H1 (cell line): ENCODE measurements around the gene TMEM132A. TPM values are rescaled to one million over a fixed set of nuclear protein-coding genes. Genes with fewer than 3 reads are reported as not detected.

ENCODE experiments used
- CTCF ChIA-PET: fragments of 300-600 bp; sonication (Branson Sonifier 250); formaldehyde crosslinking; loops from one replicate; lab custom pipeline; 2021; ENCODE audit not compliant: partially characterized antibody; lab: Charles Lee
- POLR2A ChIA-PET: fragments of 300-600 bp; sonication (Branson Sonifier 250); formaldehyde crosslinking; loops from one replicate; lab custom pipeline; 2021; ENCODE audit warnings: inconsistent platforms; ENCODE audit not compliant: partially characterized antibody; lab: Charles Lee
- DNase-seq, 2 experiments: peaks; one replicate each; pipeline versions ENCODE4 v3.0.0 to v3.0.0-alpha.2; 2010 to 2022; ENCODE audit warnings: low spot score in 2 of 2, low read depth in 1 of 2, mixed read lengths in 1 of 2
- FAIRE-seq: peaks from 2 replicates; lab custom pipeline; 2011; peaks lifted over from hg19 to GRCh38; lab: Jason Lieb, UNC
- H2AFZ ChIP-seq: 2 replicates; pipeline ENCODE4 v1.8.1; 2012; ENCODE audit warnings: low read length, inconsistent platforms
- H2AK5ac ChIP-seq: 2 replicates; pipeline ENCODE4 v1.6.1; 2013; ENCODE audit warnings: low read depth, low read length
- H2BK120ac ChIP-seq: replicated peaks from 2 replicates; pipeline ENCODE3; 2013; ENCODE audit warnings: low read depth, low read length, inconsistent platforms
- H2BK12ac ChIP-seq: 2 replicates; pipeline ENCODE4 v1.6.1; 2013; ENCODE audit warnings: low read depth, low read length
- H2BK15ac ChIP-seq: 2 replicates; pipeline ENCODE4 v1.6.1; 2013; ENCODE audit warnings: low read length
- H2BK20ac ChIP-seq: 2 replicates; pipeline ENCODE4 v1.6.1; 2013; ENCODE audit warnings: low read length
- H2BK5ac ChIP-seq: 2 replicates; pipeline ENCODE4 v1.6.1; 2013; ENCODE audit warnings: low read depth, low read length
- H3K14ac ChIP-seq: 2 replicates; pipeline ENCODE4 v1.6.1; 2013; ENCODE audit warnings: inconsistent platforms; ENCODE audit not compliant: insufficient read length
- H3K18ac ChIP-seq: 2 replicates; pipeline ENCODE4 v1.6.1; 2013; ENCODE audit warnings: low read length; ENCODE audit errors: extremely low read depth
- H3K23ac ChIP-seq: 2 replicates; pipeline ENCODE4 v1.6.1; 2013; ENCODE audit warnings: inconsistent platforms; ENCODE audit not compliant: insufficient read length
- H3K23me2 ChIP-seq: 2 replicates; pipeline ENCODE4 v1.6.1; 2013; ENCODE audit warnings: low read depth, low read length
- H3K27ac ChIP-seq: 2 replicates; pipeline ENCODE4 v1.6.1; 2011; ENCODE audit warnings: low read depth, low read length, inconsistent platforms
- H3K27me3 ChIP-seq, 4 experiments: replicated peaks in 1 of 4; 1 replicate in 1 of 4; 2 replicates in 3 of 4; pipeline versions ENCODE4 v1.6.1 to v1.8.1; 2011 to 2013; ENCODE audit warnings: low read length in 3 of 4, mild to moderate bottlenecking in 3 of 4, inconsistent platforms in 2 of 4, mixed read lengths in 2 of 4, moderate library complexity in 1 of 4; ENCODE audit not compliant: control insufficient read depth in 3 of 4, insufficient read depth in 3 of 4; ENCODE audit errors: extremely low read depth in 1 of 4
- H3K36me3 ChIP-seq, 4 experiments: 2 replicates each; pipeline versions ENCODE4 v1.6.1 to v1.8.1; 2011 to 2013; ENCODE audit warnings: mild to moderate bottlenecking in 4 of 4, low read length in 3 of 4, moderate library complexity in 2 of 4, control low read depth in 1 of 4, inconsistent platforms in 1 of 4; ENCODE audit not compliant: insufficient read depth in 4 of 4, control insufficient read depth in 2 of 4
- H3K4ac ChIP-seq: replicated peaks from 2 replicates; pipeline ENCODE3; 2013; ENCODE audit warnings: low read length, low read depth, mixed read lengths, inconsistent platforms; ENCODE audit not compliant: insufficient read length
- H3K4me1 ChIP-seq, 4 experiments: replicated peaks in 1 of 4; 1 replicate in 1 of 4; 2 replicates in 3 of 4; pipeline versions ENCODE4 v1.6.1 to v1.8.1; 2011 to 2013; ENCODE audit warnings: low read length in 3 of 4, inconsistent platforms in 2 of 4, mixed read lengths in 1 of 4; ENCODE audit not compliant: insufficient read depth in 4 of 4, control insufficient read depth in 3 of 4
- H3K4me2 ChIP-seq, 2 experiments: 2 replicates each; pipeline versions ENCODE4 v1.6.1 to v1.8.1; 2011 to 2013; ENCODE audit warnings: low read depth in 2 of 2, low read length in 2 of 2, control low read depth in 1 of 2, inconsistent platforms in 1 of 2, mild to moderate bottlenecking in 1 of 2; ENCODE audit not compliant: insufficient read depth in 1 of 2
- H3K4me3 ChIP-seq, 4 experiments: fragments of 200-600, 300-600 bp in 1 of 4; sonication (generic), shearing (Covaris generic), sonication (Bioruptor Twin) in 1 of 4; 2 replicates each; pipeline versions ENCODE4 v1.5.1 to v1.8.1; 2011 to 2016; ENCODE audit warnings: low read length in 4 of 4, low read depth in 3 of 4, control low read depth in 2 of 4, inconsistent platforms in 2 of 4, mild to moderate bottlenecking in 2 of 4, mixed read lengths in 1 of 4, moderate library complexity in 1 of 4; ENCODE audit not compliant: insufficient read depth in 2 of 4; ENCODE audit errors: extremely low read depth in 1 of 4
- H3K56ac ChIP-seq: replicated peaks from 2 replicates; pipeline ENCODE3; 2013; ENCODE audit warnings: low read depth, mild to moderate bottlenecking, mixed read lengths, low read length, inconsistent platforms; ENCODE audit not compliant: insufficient read length
- H3K79me1 ChIP-seq: 2 replicates; pipeline ENCODE4 v1.6.1; 2013; ENCODE audit warnings: low read depth, low read length, control low read depth
- H3K79me2 ChIP-seq, 2 experiments: 2 replicates each; pipeline versions ENCODE4 v1.6.1 to v1.8.1; 2012 to 2013; ENCODE audit warnings: low read length in 2 of 2, mild to moderate bottlenecking in 2 of 2, inconsistent platforms in 1 of 2; ENCODE audit not compliant: insufficient read depth in 2 of 2, control insufficient read depth in 1 of 2
- H3K9ac ChIP-seq, 4 experiments: replicated peaks in 1 of 4; 1 replicate in 1 of 4; 2 replicates in 3 of 4; pipeline versions ENCODE4 v1.6.1 to v1.8.1; 2011 to 2013; ENCODE audit warnings: low read depth in 3 of 4, low read length in 3 of 4, control low read depth in 2 of 4, mild to moderate bottlenecking in 2 of 4, moderate library complexity in 2 of 4, inconsistent platforms in 1 of 4; ENCODE audit errors: extremely low read depth in 1 of 4
- H3K9me3 ChIP-seq, 2 experiments: 2 replicates each; pipeline versions ENCODE4 v1.6.1 to v1.8.1; 2012 to 2013; ENCODE audit warnings: mild to moderate bottlenecking in 2 of 2, moderate library complexity in 2 of 2, control low read depth in 1 of 2, inconsistent platforms in 1 of 2, low read depth in 1 of 2, low read length in 1 of 2, mixed read lengths in 1 of 2; ENCODE audit not compliant: insufficient read depth in 2 of 2
- H4K20me1 ChIP-seq, 2 experiments: replicated peaks in 1 of 2; 2 replicates each; pipeline versions ENCODE3 to v1.8.1; 2011 to 2013; ENCODE audit warnings: inconsistent platforms in 2 of 2, low read length in 2 of 2, mild to moderate bottlenecking in 1 of 2; ENCODE audit not compliant: insufficient read depth in 2 of 2, control insufficient read depth in 1 of 2
- H4K5ac ChIP-seq: 2 replicates; pipeline ENCODE4 v1.6.1; 2013; ENCODE audit warnings: low read length, low read depth, mixed read lengths, inconsistent platforms; ENCODE audit not compliant: insufficient read length
- H4K8ac ChIP-seq: 2 replicates; pipeline ENCODE4 v1.8.0; 2013; ENCODE audit warnings: mild to moderate bottlenecking, moderate library complexity, low read length, inconsistent platforms; ENCODE audit not compliant: insufficient read depth; ENCODE audit errors: extremely low read depth
- H4K91ac ChIP-seq: replicated peaks from 2 replicates; pipeline ENCODE3; 2013; ENCODE audit warnings: low read length, mixed read lengths, inconsistent platforms; ENCODE audit not compliant: insufficient read length
- ASH2L ChIP-seq: fragments of 200-600, 300-600 bp; sonication (generic); IDR thresholded peaks from one replicate; pipeline ENCODE4 v1.7.1; 2017; ENCODE audit warnings: low read length
- CREB1 ChIP-seq: IDR thresholded peaks from 2 replicates; pipeline ENCODE4 v1.6.1; 2012; ENCODE audit warnings: inconsistent platforms
- EZH2 ChIP-seq: fragments of 200-600 bp; sonication (generic); IDR thresholded peaks from 2 replicates; pipeline ENCODE4 v1.7.1; 2012; ENCODE audit warnings: low read depth, mild to moderate bottlenecking, moderate library complexity, low read length, inconsistent platforms; ENCODE audit not compliant: severe bottlenecking
- HDAC2 ChIP-seq, 2 experiments: fragments of 300-600 bp in 1 of 2; sonication (generic) in 1 of 2; IDR thresholded peaks; 2 replicates each; pipeline ENCODE4 v1.6.1; 2011 to 2012; ENCODE audit warnings: low read depth in 2 of 2, low read length in 2 of 2, mild to moderate bottlenecking in 2 of 2, moderate library complexity in 2 of 2, borderline replicate concordance in 1 of 2, inconsistent platforms in 1 of 2
- SIRT6 ChIP-seq: IDR thresholded peaks from one replicate; pipeline ENCODE4 v1.7.1; 2012; ENCODE audit warnings: low read length, inconsistent platforms
- YY1 ChIP-seq: IDR thresholded peaks from 2 replicates; pipeline ENCODE4 v1.6.1; 2011; ENCODE audit warnings: low read depth, mild to moderate bottlenecking, low read length
- WGBS, 2 experiments: shearing (Covaris generic) in 1 of 2; methylation state at CpG; one replicate each; pipeline versions ENCODE4 v1.1.6 to v1.1.7; 2013 to 2015; ENCODE audit warnings: low lambda C conversion rate in 2 of 2, mixed read lengths in 2 of 2, inconsistent platforms in 1 of 2, low coverage in 1 of 2, missing lambda C conversion rate in 1 of 2; ENCODE audit not compliant: insufficient replicate concordance in 2 of 2, insufficient coverage in 1 of 2, insufficient read length in 1 of 2; ENCODE audit errors: extremely low coverage in 1 of 2, missing lambda C conversion rate in 1 of 2; 5-methylcytosine and 5-hydroxymethylcytosine counted together
- polyA plus RNA-seq, 7 experiments: library from polyadenylated mRNA; depleted of rRNA in 3 of 7; stranded (reverse) in 5 of 7; unstranded in 2 of 7; fragments of >200 nt in 5 of 7; fragments of 200-250 nt in 2 of 7; gene quantifications; 1 replicate in 5 of 7; 2 replicates in 1 of 7; 4 replicates in 1 of 7; pipeline versions ENCODE4 v1.2.1 to v1.2.3, GENCODE V29; 2011 to 2013; ENCODE audit warnings: missing spikeins in 2 of 7, mixed read lengths in 2 of 7
- total RNA-seq: library from RNA; stranded (reverse); fragmentation: NEBNext Ultra II Directional; extraction: Animal tissue kit (Norgen Biotek cat#: 25700); gene quantifications from 2 replicates; pipeline ENCODE4 v1.2.1, GENCODE V29; 2021
- TF ChIP-seq, protein P1 (sequence below), 3 experiments: IDR thresholded peaks; 1 replicate in 2 of 3; 2 replicates in 1 of 3; pipeline versions ENCODE4 v1.5.1 to v1.6.1; 2011; ENCODE audit warnings: low read length in 3 of 3, mild to moderate bottlenecking in 3 of 3, inconsistent platforms in 2 of 3, low read depth in 1 of 3, moderate library complexity in 1 of 3; ENCODE audit not compliant: insufficient read depth in 1 of 3; ENCODE audit errors: control extremely low read depth in 1 of 3

TMEM132A gene
- total and polyA plus RNA-seq, 2 of the 8 experiments (the other 6 are each of a cell fraction or from before 2014, with no cell fraction given): 46.6 to 97.9 TPM

GRCh38 chr11:60954421-60954820 is 30.2 kb downstream of the TMEM132A start:
- no peak overlapping the region for H2BK20ac ChIP-seq
- H3K4me2 ChIP-seq: no peak overlapping the region
- H2BK5ac ChIP-seq: no peak overlapping the region
- no peak overlapping the region for H2BK15ac ChIP-seq
- H3K9me3 ChIP-seq: no peaks in the 10 kb centered on the region
- TF ChIP-seq SIRT6: no peak
- TF ChIP-seq, protein P1, sequence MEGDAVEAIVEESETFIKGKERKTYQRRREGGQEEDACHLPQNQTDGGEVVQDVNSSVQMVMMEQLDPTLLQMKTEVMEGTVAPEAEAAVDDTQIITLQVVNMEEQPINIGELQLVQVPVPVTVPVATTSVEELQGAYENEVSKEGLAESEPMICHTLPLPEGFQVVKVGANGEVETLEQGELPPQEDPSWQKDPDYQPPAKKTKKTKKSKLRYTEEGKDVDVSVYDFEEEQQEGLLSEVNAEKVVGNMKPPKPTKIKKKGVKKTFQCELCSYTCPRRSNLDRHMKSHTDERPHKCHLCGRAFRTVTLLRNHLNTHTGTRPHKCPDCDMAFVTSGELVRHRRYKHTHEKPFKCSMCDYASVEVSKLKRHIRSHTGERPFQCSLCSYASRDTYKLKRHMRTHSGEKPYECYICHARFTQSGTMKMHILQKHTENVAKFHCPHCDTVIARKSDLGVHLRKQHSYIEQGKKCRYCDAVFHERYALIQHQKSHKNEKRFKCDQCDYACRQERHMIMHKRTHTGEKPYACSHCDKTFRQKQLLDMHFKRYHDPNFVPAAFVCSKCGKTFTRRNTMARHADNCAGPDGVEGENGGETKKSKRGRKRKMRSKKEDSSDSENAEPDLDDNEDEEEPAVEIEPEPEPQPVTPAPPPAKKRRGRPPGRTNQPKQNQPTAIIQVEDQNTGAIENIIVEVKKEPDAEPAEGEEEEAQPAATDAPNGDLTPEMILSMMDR (IDR thresholded peaks at IDR 0.05; ENCODE audit: control extremely low read depth in 1 of 3, insufficient read depth in 1 of 3, low read depth in 1 of 3, low read length in 3 of 3): no peak
- TF ChIP-seq HDAC2 (IDR thresholded peaks at IDR 0.05; ENCODE audit: borderline replicate concordance in 1 of 2, low read depth in 2 of 2, low read length in 2 of 2): no peak
- TF ChIP-seq YY1: no peak
- no peak for TF ChIP-seq EZH2
- no peak for TF ChIP-seq CREB1
- no peak for TF ChIP-seq ASH2L
- peaks cover 0 to 15% (median 8%) of the 10 kb centered on the region in 4 experiments; a peak in 4 of 7 replicates for H3K27me3 ChIP-seq
- H3K4me3 ChIP-seq: no peak overlapping the region
- H3K36me3 ChIP-seq: no peaks in the 10 kb centered on the region
- no peaks in the 10 kb centered on the region for H3K79me1 ChIP-seq
- H3K27ac ChIP-seq: no peak overlapping the region
- no peaks in the 10 kb centered on the region for H4K20me1 ChIP-seq
- DNase-seq (no peak), FAIRE-seq (no peak)
- H3K4ac ChIP-seq: no peak overlapping the region
- ChIA-PET POLR2A (interaction anchor here (0.7 to 1.2 kb wide), 2 partner anchors 8 to 30 kb away, joined by 3 read pairs; no protein-coding TSS in a partner anchor), CTCF (interaction anchor here (0.7 to 2.9 kb wide), 5 partner anchors 9 to 137 kb away, joined by 3 to 11 read pairs (median 4); no protein-coding TSS in a partner anchor)
- no peak overlapping the region for H2BK12ac ChIP-seq
- 91% methylated on average over 5 of the region's 5 CpGs; no CpG with 5 or more reads in 1 of the 2 experiments for WGBS, 2 experiments
- no peaks in the 10 kb centered on the region for H3K79me2 ChIP-seq
- no peak overlapping the region for H4K91ac ChIP-seq
- no peak overlapping the region for H3K18ac ChIP-seq
- H2BK120ac ChIP-seq: no peak overlapping the region
- H3K4me1 ChIP-seq: peaks cover 0 to 11% (median 8%) of the 10 kb centered on the region in 4 experiments; a peak in 6 of 7 replicates
- no peak overlapping the region for H3K9ac ChIP-seq
- H4K5ac ChIP-seq: no peak overlapping the region
- H2AK5ac ChIP-seq: no peak overlapping the region
- H4K8ac ChIP-seq: no peak overlapping the region
- no peak overlapping the region for H3K56ac ChIP-seq
- H3K23ac ChIP-seq: no peak overlapping the region
- peaks cover 15% of the 10 kb centered on the region; the same call in 1 of the 2 replicates for H3K23me2 ChIP-seq
- no peak overlapping the region for H2AFZ ChIP-seq
- H3K14ac ChIP-seq: no peak overlapping the region
